Liver (tissue), 9 donors: ENCODE measurements around the gene SEMA6B. TPM values are rescaled to one million over a fixed set of nuclear protein-coding genes. Genes with fewer than 3 reads are reported as not detected.
"Not testable (repeated sequence)": the region's sequence is repeated elsewhere in the genome, so short reads cannot be mapped to it uniquely, and the experiment has no call there.

Source experiments
- DNase-seq: peaks from one replicate; pipeline ENCODE4 v3.0.0-alpha.2; 2017; ENCODE audit warnings: low spot score
- H3K27ac ChIP-seq, 2 donors: one replicate each; pipeline ENCODE4 v1.7.0; 2013; ENCODE audit warnings: inconsistent platforms in 2 of 2, low read length in 2 of 2, control low read depth in 1 of 2, low read depth in 1 of 2, mild to moderate bottlenecking in 1 of 2
- H3K27me3 ChIP-seq, 4 donors: one replicate each; pipeline versions ENCODE4 v1.6.1 to v1.7.0; 2013; ENCODE audit warnings: low read length in 3 of 4, inconsistent platforms in 1 of 4, mild to moderate bottlenecking in 1 of 4, moderate library complexity in 1 of 4; ENCODE audit not compliant: control insufficient read depth in 4 of 4, insufficient read depth in 4 of 4
- H3K36me3 ChIP-seq, 4 donors: one replicate each; pipeline versions ENCODE4 v1.6.1 to v1.7.0; 2013; ENCODE audit warnings: low read length in 3 of 4, mild to moderate bottlenecking in 3 of 4, low read depth in 1 of 4, moderate library complexity in 1 of 4; ENCODE audit not compliant: control insufficient read depth in 4 of 4, insufficient read depth in 3 of 4
- H3K4me1 ChIP-seq, 4 donors: one replicate each; pipeline versions ENCODE4 v1.6.1 to v1.7.0; 2013; ENCODE audit warnings: low read length in 3 of 4, mild to moderate bottlenecking in 3 of 4, moderate library complexity in 1 of 4; ENCODE audit not compliant: control insufficient read depth in 4 of 4, insufficient read depth in 4 of 4
- H3K4me3 ChIP-seq, 3 donors: one replicate each; pipeline versions ENCODE4 v1.6.1 to v1.7.0; 2013; ENCODE audit warnings: low read length in 3 of 3, control low read depth in 1 of 3, low read depth in 1 of 3, mild to moderate bottlenecking in 1 of 3
- H3K9ac ChIP-seq, 2 donors: one replicate each; pipeline ENCODE4 v1.7.0; 2013; ENCODE audit warnings: low read length in 2 of 2, mild to moderate bottlenecking in 2 of 2, moderate library complexity in 2 of 2, control low read depth in 1 of 2, low read depth in 1 of 2
- H3K9me3 ChIP-seq, 4 donors: one replicate each; pipeline versions ENCODE4 v1.6.1 to v1.7.0; 2013; ENCODE audit warnings: low read length in 3 of 4; ENCODE audit not compliant: control insufficient read depth in 4 of 4
- FOXA1 ChIP-seq: IDR thresholded peaks from 2 replicates; pipeline ENCODE4 v1.6.1; 2016; ENCODE audit warnings: antibody characterized with exemption
- FOXA2 ChIP-seq: IDR thresholded peaks from 2 replicates; pipeline ENCODE4 v1.6.1; 2016; ENCODE audit warnings: antibody characterized with exemption
- GABPA ChIP-seq, 2 donors: IDR thresholded peaks in 1 of 2; conservative IDR thresholded peaks in 1 of 2; 2 replicates each; pipeline ENCODE4 v1.6.1; 2016; ENCODE audit warnings: antibody characterized with exemption in 2 of 2, mild to moderate bottlenecking in 1 of 2, moderate library complexity in 1 of 2
- HNF4G ChIP-seq: IDR thresholded peaks from 2 replicates; pipeline ENCODE4 v1.6.1; 2016; ENCODE audit warnings: antibody characterized with exemption
- JUND ChIP-seq, 2 donors: IDR thresholded peaks; 2 replicates each; pipeline ENCODE4 v1.6.1; 2016; ENCODE audit warnings: antibody characterized with exemption in 2 of 2
- NR2F2 ChIP-seq: IDR thresholded peaks from 2 replicates; pipeline ENCODE4 v1.6.1; 2016; ENCODE audit warnings: antibody characterized with exemption
- RAD21 ChIP-seq, 2 donors: IDR thresholded peaks; 2 replicates each; pipeline ENCODE4 v1.6.1; 2016; ENCODE audit warnings: antibody characterized with exemption in 2 of 2, mild to moderate bottlenecking in 2 of 2
- RXRA ChIP-seq, 2 donors: IDR thresholded peaks; 2 replicates each; pipeline ENCODE4 v1.6.1; 2017 to 2018; ENCODE audit warnings: antibody characterized with exemption in 2 of 2, mild to moderate bottlenecking in 1 of 2
- TAF1 ChIP-seq: conservative IDR thresholded peaks from 2 replicates; pipeline ENCODE4 v1.6.1; 2016; ENCODE audit warnings: antibody characterized with exemption, mild to moderate bottlenecking
- WGBS: extraction: QIAGEN DNeasy Blood & Tissue Kit; methylation state at CpG from one replicate; pipeline ENCODE4 v1.1.7; 2013; 5-methylcytosine and 5-hydroxymethylcytosine counted together
- polyA plus RNA-seq, 2 donors: library from polyadenylated mRNA; stranded (reverse) in 1 of 2; unstranded in 1 of 2; fragments of 200-250 nt in 1 of 2; fragments of >200 nt in 1 of 2; fragmentation: Nextera tagmentation in 1 of 2; extraction: Ambion mirVana in 1 of 2; gene quantifications; one replicate each; pipeline versions ENCODE4 v1.2.1 to v1.2.3, GENCODE V29; 2013 to 2015
- total RNA-seq, 2 donors: library from RNA; depleted of rRNA; stranded (reverse); fragments of >200 nt; gene quantifications; one replicate each; pipeline ENCODE4 v1.2.3, GENCODE V29; 2014
- TF ChIP-seq, protein P1 (sequence below): fragments of 150-350 bp; IDR thresholded peaks from 2 replicates; pipeline ENCODE4 v1.5.1; 2017; ENCODE audit warnings: improper control_type of control experiment, low read depth, low read length; ENCODE audit not compliant: missing input control
- TF ChIP-seq, protein P2 (sequence below): IDR thresholded peaks from 2 replicates; pipeline ENCODE4 v1.6.1; 2016; ENCODE audit warnings: antibody characterized with exemption
- donor health status: healthy.
- donor health status: healthy.
- donor health status: healthy.
- donor health status: healthy.
- donor health status: healthy.

SEMA6B gene
- total and polyA plus RNA-seq, 4 donors = 0.58 to 3.2 (median 2.9) TPM

DNA sequence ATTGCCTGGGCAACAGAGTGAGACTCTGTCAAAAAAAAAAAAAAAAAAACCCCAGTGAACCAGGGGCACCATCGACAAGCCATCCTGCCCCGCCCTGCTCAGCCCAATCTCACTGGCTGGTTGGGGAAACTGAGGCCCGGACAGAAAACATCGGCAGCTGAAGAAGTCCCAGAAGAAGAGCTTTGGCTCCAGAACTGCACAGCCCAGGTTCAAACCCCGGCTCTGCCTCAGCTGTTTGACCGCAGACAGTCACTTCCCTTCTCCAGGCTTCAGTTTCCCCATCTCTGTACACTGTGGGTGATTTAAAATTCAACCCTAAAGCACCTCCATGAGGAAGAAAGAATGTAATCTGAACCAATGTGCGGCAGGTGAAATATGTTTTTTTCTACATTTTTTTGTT, 9.4 kb upstream of the SEMA6B start (continued):
- TF ChIP-seq, protein P1, sequence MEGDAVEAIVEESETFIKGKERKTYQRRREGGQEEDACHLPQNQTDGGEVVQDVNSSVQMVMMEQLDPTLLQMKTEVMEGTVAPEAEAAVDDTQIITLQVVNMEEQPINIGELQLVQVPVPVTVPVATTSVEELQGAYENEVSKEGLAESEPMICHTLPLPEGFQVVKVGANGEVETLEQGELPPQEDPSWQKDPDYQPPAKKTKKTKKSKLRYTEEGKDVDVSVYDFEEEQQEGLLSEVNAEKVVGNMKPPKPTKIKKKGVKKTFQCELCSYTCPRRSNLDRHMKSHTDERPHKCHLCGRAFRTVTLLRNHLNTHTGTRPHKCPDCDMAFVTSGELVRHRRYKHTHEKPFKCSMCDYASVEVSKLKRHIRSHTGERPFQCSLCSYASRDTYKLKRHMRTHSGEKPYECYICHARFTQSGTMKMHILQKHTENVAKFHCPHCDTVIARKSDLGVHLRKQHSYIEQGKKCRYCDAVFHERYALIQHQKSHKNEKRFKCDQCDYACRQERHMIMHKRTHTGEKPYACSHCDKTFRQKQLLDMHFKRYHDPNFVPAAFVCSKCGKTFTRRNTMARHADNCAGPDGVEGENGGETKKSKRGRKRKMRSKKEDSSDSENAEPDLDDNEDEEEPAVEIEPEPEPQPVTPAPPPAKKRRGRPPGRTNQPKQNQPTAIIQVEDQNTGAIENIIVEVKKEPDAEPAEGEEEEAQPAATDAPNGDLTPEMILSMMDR = no peak
- TF ChIP-seq FOXA2 (no peak), TAF1 (no peak), JUND (IDR thresholded peaks at IDR 0.05) (no peak), RAD21 (IDR thresholded peaks at IDR 0.05) (no peak)

DNA sequence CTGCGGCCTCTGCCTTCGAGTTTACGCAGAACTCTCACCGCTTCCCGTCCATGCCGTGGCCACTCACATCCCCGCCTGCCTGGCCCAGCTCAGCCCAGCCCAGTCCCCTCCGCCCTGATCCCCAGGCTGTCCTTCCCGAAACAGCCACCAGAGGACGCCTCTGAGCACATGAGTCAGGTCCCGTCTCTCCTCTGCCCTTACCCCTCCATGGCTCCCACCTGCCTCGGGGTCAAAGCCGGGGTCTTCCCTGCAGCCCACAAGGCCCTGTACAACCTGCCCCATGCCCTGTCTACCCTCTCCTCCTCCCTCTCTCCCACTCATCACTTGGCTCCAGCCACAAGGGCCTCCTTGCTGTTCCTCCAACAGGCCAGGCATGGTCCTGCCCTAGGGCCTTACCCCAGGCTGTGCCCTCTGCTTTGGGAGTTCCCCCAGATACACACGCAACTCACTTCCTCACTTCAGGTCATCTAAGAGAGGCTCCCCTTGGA, 8.1 kb upstream of the SEMA6B start:
- Histone ChIP-seq H3K27ac (no peak overlapping the region), H3K4me3 (no peak overlapping the region), H3K36me3 (no peaks in the 10 kb centered on the region), H3K4me1 (no peaks in the 10 kb centered on the region), H3K9me3 (no peaks in the 10 kb centered on the region), H3K9ac (no peak overlapping the region), H3K27me3 (no peaks in the 10 kb centered on the region)
- 61% methylated on average over 14 of the region's 14 CpGs for WGBS
- no peak for TF ChIP-seq FOXA1
- TF ChIP-seq, protein P2, sequence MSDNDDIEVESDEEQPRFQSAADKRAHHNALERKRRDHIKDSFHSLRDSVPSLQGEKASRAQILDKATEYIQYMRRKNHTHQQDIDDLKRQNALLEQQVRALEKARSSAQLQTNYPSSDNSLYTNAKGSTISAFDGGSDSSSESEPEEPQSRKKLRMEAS = no peak
- TF ChIP-seq FOXA2 = no peak
- TF ChIP-seq GABPA (IDR thresholded peaks at IDR 0.05 in 1 of 2, conservative IDR thresholded peaks at IDR 0.05 in 1 of 2) = no peak
- no peak for TF ChIP-seq TAF1
- peak; percentile 49 to 75 for TF ChIP-seq RAD21 (IDR thresholded peaks at IDR 0.05)
- TF ChIP-seq, protein P1 = peak; percentile 69
- no peak for TF ChIP-seq NR2F2
- peak; percentile 75 for DNase-seq

DNA sequence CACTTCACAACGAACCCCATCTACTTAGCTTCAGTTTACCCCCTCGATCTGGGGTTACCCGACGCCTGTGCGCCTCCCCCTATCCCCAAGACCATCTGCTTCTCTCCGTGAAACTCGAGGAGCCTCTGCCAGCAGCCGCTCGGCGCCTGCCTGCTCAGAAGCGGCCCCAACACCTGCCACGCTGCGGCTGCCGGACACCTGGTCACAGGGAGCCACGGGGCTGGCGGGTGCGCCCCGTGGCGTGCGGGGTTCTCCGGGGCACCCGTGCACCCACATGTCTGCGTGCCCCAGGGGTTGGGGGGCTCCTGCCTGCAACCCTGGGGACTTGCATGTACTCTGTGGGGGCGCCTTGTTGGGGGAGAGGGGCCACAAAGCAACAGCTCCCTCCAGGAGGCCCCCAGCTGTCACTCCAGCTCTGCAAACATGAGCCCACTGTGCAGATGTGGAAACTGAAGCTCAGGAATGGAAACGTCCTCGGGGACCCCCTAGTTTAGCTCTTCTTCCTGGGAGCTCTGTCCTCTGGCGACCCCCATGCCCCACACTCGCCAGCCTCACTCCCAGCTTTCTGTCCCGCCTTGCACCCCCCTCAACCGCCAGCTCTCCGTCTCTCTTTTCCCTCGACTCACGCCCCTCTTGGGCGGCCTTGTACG, 7.0 kb upstream of the SEMA6B start:
- Histone ChIP-seq H3K27ac (no peak overlapping the region), H3K9ac (no peak overlapping the region), H3K9me3 (no peaks in the 10 kb centered on the region), H3K27me3 (no peaks in the 10 kb centered on the region), H3K36me3 (no peaks in the 10 kb centered on the region), H3K4me3 (no peak overlapping the region), H3K4me1 (no peaks in the 10 kb centered on the region)
- WGBS = 89% methylated on average over 35 of the region's 35 CpGs
- no peak for DNase-seq
- no peak for TF ChIP-seq RXRA (IDR thresholded peaks at IDR 0.05)
- no peak for TF ChIP-seq TAF1
- no peak for TF ChIP-seq FOXA1
- TF ChIP-seq HNF4G = no peak

DNA sequence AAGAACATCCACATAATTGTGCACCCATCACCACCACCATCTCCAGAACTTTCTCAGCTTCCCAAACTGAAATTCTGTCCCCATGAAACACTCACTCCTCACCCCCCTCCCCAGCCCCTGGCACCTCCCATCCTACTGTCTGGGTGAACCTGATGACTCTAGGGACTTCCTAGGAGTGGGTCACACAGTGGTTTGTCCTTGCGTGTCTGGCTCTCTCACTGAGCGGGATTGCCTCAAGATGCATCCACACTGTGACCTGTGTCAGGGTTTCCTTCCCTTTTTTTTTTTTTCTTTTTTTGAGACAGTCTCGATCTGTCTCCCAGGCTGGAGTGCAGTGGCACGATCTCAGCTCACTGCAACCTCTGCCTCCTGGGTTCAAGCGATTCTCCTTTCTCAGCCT, 4.1 kb upstream of the SEMA6B start:
- DNase-seq, H3K9me3 ChIP-seq, H3K27ac ChIP-seq, H3K4me3 ChIP-seq, H3K27me3 ChIP-seq, H3K36me3 ChIP-seq, H3K9ac ChIP-seq, H3K4me1 ChIP-seq: not testable (repeated sequence)
- WGBS = 75% methylated on average over 5 of the region's 5 CpGs

DNA sequence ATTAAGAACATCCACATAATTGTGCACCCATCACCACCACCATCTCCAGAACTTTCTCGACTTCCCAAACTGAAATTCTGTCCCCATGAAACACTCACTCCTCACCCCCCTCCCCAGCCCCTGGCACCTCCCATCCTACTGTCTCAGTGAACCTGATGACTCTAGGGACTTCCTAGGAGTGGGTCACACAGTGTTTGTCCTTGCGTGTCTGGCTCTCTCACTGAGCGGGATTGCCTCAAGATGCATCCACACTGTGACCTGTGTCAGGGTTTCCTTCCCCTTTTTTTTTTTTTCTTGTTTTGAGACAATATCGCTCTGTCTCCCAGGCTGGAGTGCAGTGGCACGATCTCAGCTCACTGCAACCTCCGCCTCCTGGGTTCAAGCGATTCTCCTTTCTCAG, 2.6 kb upstream of the SEMA6B start:
- H3K36me3 ChIP-seq, H3K27ac ChIP-seq, H3K27me3 ChIP-seq, H3K4me1 ChIP-seq, H3K9me3 ChIP-seq, H3K9ac ChIP-seq, H3K4me3 ChIP-seq, DNase-seq: not testable (repeated sequence)
- 67% methylated on average over 7 of the region's 7 CpGs for WGBS
